ENCODE data around the gene ZNF683.

Gene ZNF683

GRCh38 chr1:26361605-26362122 lies 10.9 kb downstream of the ZNF683 start:
- in situ Hi-C loops (cut with HindIII; ENCODE audit: low pct_ligation_motif_present, low pct_unique_long_range_greater_than_20kb, low sequenced_read_pairs): no loop called here

GRCh38 chr1:26360807-26361604 lies 11.5 kb downstream of the ZNF683 start:
- in situ Hi-C loops (cut with HindIII; ENCODE audit: low pct_ligation_motif_present, low pct_unique_long_range_greater_than_20kb, low sequenced_read_pairs): no loop called here
- DNase-seq: no peak

More at GRCh38 chr1:26361605-26362122, 10.9 kb downstream of the ZNF683 start:
- DNase-seq: no peak

GRCh38 chr1:26359981-26360806 lies 12.4 kb downstream of the ZNF683 start:
- DNase-seq: no peak

GRCh38 chr1:26358411-26359384 lies 13.9 kb downstream of the ZNF683 start:
- in situ Hi-C loops (cut with HindIII; ENCODE audit: low pct_ligation_motif_present, low pct_unique_long_range_greater_than_20kb, low sequenced_read_pairs): no loop called here
- DNase-seq: no peak

More at GRCh38 chr1:26359981-26360806, 12.4 kb downstream of the ZNF683 start:
- in situ Hi-C loops (cut with HindIII; ENCODE audit: low pct_ligation_motif_present, low pct_unique_long_range_greater_than_20kb, low sequenced_read_pairs): no loop called here

GRCh38 chr1:26357121-26357602 lies 15.4 kb downstream of the ZNF683 start:
- no peak for DNase-seq
- in situ Hi-C loops (cut with HindIII; ENCODE audit: low pct_ligation_motif_present, low pct_unique_long_range_greater_than_20kb, low sequenced_read_pairs): no loop called here

GRCh38 chr1:26356106-26356505 lies 16.4 kb downstream of the ZNF683 start:
- no peak for DNase-seq
- in situ Hi-C loops (cut with HindIII; ENCODE audit: low pct_ligation_motif_present, low pct_unique_long_range_greater_than_20kb, low sequenced_read_pairs): no loop called here

GRCh38 chr1:26354972-26355371 lies 17.6 kb downstream of the ZNF683 start:
- in situ Hi-C loops (cut with HindIII; ENCODE audit: low pct_ligation_motif_present, low pct_unique_long_range_greater_than_20kb, low sequenced_read_pairs): no loop called here
- no peak for DNase-seq

GRCh38 chr1:26353976-26354820 lies 18.4 kb downstream of the ZNF683 start, which contains the start of gene CRYBG2:
CRYBG2 (minus strand) TSS chr1:26354130; CDS start chr1:26346657, 7,473 bp downstream.
- in situ Hi-C loops (cut with HindIII; ENCODE audit: low pct_ligation_motif_present, low pct_unique_long_range_greater_than_20kb, low sequenced_read_pairs): no loop called here

GRCh38 chr1:26353210-26353859 lies 19.2 kb downstream of the ZNF683 start:
- in situ Hi-C loops (cut with HindIII; ENCODE audit: low pct_ligation_motif_present, low pct_unique_long_range_greater_than_20kb, low sequenced_read_pairs): no loop called here

More at GRCh38 chr1:26353976-26354820, 18.4 kb downstream of the ZNF683 start, which contains the start of gene CRYBG2:
- no peak for DNase-seq

GRCh38 chr1:26352338-26352679 lies 20.2 kb downstream of the ZNF683 start:
- no peak for DNase-seq
- in situ Hi-C loops (cut with HindIII; ENCODE audit: low pct_ligation_motif_present, low pct_unique_long_range_greater_than_20kb, low sequenced_read_pairs): no loop called here

More at GRCh38 chr1:26353210-26353859, 19.2 kb downstream of the ZNF683 start:
- DNase-seq: no peak

- in situ Hi-C loops (cut with HindIII; ENCODE audit: low pct_ligation_motif_present, low pct_unique_long_range_greater_than_20kb, low sequenced_read_pairs): no loop called here
- peak; percentile 58 for DNase-seq
These were observed 20.8 kb downstream of the ZNF683 start for GRCh38 chr1:26351590-26352337.

- in situ Hi-C loops (cut with HindIII; ENCODE audit: low pct_ligation_motif_present, low pct_unique_long_range_greater_than_20kb, low sequenced_read_pairs): no loop called here
- peak; percentile 62 for DNase-seq
These were observed 21.6 kb downstream of the ZNF683 start for GRCh38 chr1:26350701-26351589.

- no peak for DNase-seq
- in situ Hi-C loops (cut with HindIII; ENCODE audit: low pct_ligation_motif_present, low pct_unique_long_range_greater_than_20kb, low sequenced_read_pairs): no loop called here
These were observed 22.2 kb downstream of the ZNF683 start for GRCh38 chr1:26350343-26350700.

GRCh38 chr1:26349877-26350244 lies 22.7 kb downstream of the ZNF683 start:
- in situ Hi-C loops (cut with HindIII; ENCODE audit: low pct_ligation_motif_present, low pct_unique_long_range_greater_than_20kb, low sequenced_read_pairs): no loop called here
- DNase-seq: no peak

- in situ Hi-C loops (cut with HindIII; ENCODE audit: low pct_ligation_motif_present, low pct_unique_long_range_greater_than_20kb, low sequenced_read_pairs): no loop called here
- DNase-seq: peak; percentile 87
These were observed 23.2 kb downstream of the ZNF683 start for GRCh38 chr1:26349188-26349876.

Measured in ACHN (cell line).